22Rv1 (cell line): ENCODE measurements around the gene TRHDE.
"Not testable (repeated sequence)": the region's sequence is repeated elsewhere in the genome, so short reads cannot be mapped to it uniquely, and the experiment has no call there.

Experiments used
- H3K27ac ChIP-seq: fragments of 450-650 bp; 2 replicates; pipeline ENCODE4 v1.5.1; 2017
- CTCF ChIP-seq: fragments of 450-650 bp; IDR thresholded peaks from 2 replicates; pipeline ENCODE4 v1.5.1; 2017; ENCODE audit warnings: mild to moderate bottlenecking
- ZFX ChIP-seq: fragments of 450-650 bp; IDR thresholded peaks from 2 replicates; pipeline ENCODE4 v1.6.1; 2017; ENCODE audit warnings: antibody characterized with exemption, borderline replicate concordance

Gene TRHDE

GRCh38 chr12:72511498-72511897, 239.3 kb downstream of the TRHDE start:
- no peak for TF ChIP-seq CTCF
- no peak for TF ChIP-seq ZFX
- no peak overlapping the region for H3K27ac ChIP-seq

- H3K27ac ChIP-seq, result no peak overlapping the region
- TF ChIP-seq CTCF (no peak), ZFX (no peak)
These were observed 239.7 kb downstream of the TRHDE start for GRCh38 chr12:72511906-72512305.

- H3K27ac ChIP-seq, result not testable (repeated sequence)
These were observed 248.0 kb downstream of the TRHDE start for GRCh38 chr12:72520044-72520678.

GRCh38 chr12:72521326-72521725, 249.2 kb downstream of the TRHDE start:
- TF ChIP-seq ZFX, result no peak
- TF ChIP-seq CTCF, result no peak
- H3K27ac ChIP-seq, result no peak overlapping the region

GRCh38 chr12:72522411-72522810, 250.2 kb downstream of the TRHDE start:
- no peak for TF ChIP-seq ZFX
- TF ChIP-seq CTCF, result no peak
- H3K27ac ChIP-seq, result no peak overlapping the region

- no peak overlapping the region for H3K27ac ChIP-seq
- TF ChIP-seq CTCF (no peak), ZFX (no peak)
These were observed 251.6 kb downstream of the TRHDE start for GRCh38 chr12:72523754-72524153.

GRCh38 chr12:72535212-72535990, 263.2 kb downstream of the TRHDE start:
- TF ChIP-seq ZFX, result no peak
- no peak for TF ChIP-seq CTCF
- H3K27ac ChIP-seq, result no peak overlapping the region
